Measurements from ENCODE around the gene NTNG1. TPM values are rescaled to one million over a fixed set of nuclear protein-coding genes. Genes with fewer than 3 reads are reported as not detected.

The NTNG1 gene
- total and polyA plus RNA-seq, 10 of the 15 experiments (the other 5 are each of a cell fraction or from before 2014, with no cell fraction given): 0.18 to 2.3 (median 1.1) TPM; not detected in 1

DNA sequence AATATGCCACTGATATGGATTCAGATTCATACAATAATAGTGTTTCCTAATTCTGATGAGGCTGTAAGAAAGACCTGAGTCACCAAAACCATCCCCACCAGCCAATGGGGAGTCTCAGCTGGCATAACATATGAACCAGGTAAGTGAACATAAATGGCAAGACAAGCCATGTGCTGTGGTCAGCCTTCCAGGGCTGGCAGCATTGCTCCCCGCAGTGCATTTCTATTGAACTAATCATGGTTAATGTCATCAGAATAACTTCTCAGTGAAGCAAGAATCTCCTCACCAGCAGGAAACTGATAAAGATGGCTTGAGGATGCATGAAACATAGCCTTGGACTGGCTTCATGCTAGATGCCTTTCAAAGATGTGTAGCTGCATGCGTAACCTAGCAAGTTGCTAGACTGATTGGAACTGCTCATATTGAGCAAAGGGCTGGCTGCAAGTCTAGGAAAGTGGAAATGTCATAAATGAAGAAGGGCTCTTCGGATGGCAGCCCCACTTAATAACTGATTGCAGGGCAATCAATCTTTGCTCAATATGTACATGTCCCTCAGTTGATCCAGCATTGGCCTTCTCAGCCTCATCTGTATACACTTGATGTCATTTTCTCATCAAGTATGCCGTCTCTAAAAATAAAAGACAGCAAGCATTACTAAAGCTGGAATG, 88.0 kb downstream of the NTNG1 start:
- 48% methylated on average over 4 of the region's 4 CpGs for WGBS (ENCODE audit: insufficient coverage, insufficient replicate concordance, low lambda C conversion rate, missing lambda C conversion rate)
- POLR2A ChIA-PET: no interaction called here
- CTCF ChIA-PET: no interaction called here

GRCh38 chr1:107229711-107230110, 88.9 kb downstream of the NTNG1 start:
- CTCF ChIA-PET: no interaction called here
- POLR2A ChIA-PET: no interaction called here

More for the DNA sequence above, 88.0 kb downstream of the NTNG1 start:
- ChIA-PET SMC1A (ENCODE audit: uncharacterized antibody, unreplicated experiment) (no interaction called here), RAD21 (ENCODE audit: unreplicated experiment) (no interaction called here)
- in situ Hi-C loops (cut with MboI) (no loop called here), intact Hi-C loops (cut with micrococcal nuclease; ENCODE audit: unreplicated experiment) (no loop called here)
- Histone ChIP-seq H3K79me2 (ENCODE audit: control insufficient read depth, insufficient read depth, low read length) (no peaks in the 10 kb centered on the region), H3K4me3 (no peak overlapping the region), H3K4me1 (ENCODE audit: control insufficient read depth, insufficient read depth, low read length) (no peaks in the 10 kb centered on the region), H4K20me1 (ENCODE audit: control insufficient read depth, insufficient read depth) (no peaks in the 10 kb centered on the region), H3K27ac (ENCODE audit: control insufficient read depth, insufficient read depth) (no peak overlapping the region), H3K36me3 (ENCODE audit: control insufficient read depth in 2 of 2, insufficient read depth in 2 of 2, low read length in 1 of 2) (no peaks in the 10 kb centered on the region), H2AFZ (ENCODE audit: control insufficient read depth, low read depth, low read length) (no peak overlapping the region), H3K4me2 (ENCODE audit: control insufficient read depth, insufficient read depth) (no peak overlapping the region), H3K9ac (ENCODE audit: control insufficient read depth, insufficient read depth, low read length) (no peak overlapping the region), H3K9me3 (replicated peaks; ENCODE audit: control insufficient read depth, insufficient read depth, low read length) (no peaks in the 10 kb centered on the region), H3K27me3 (replicated peaks in 1 of 2; ENCODE audit: control insufficient read depth in 2 of 2, insufficient read depth in 2 of 2, low read length in 1 of 2) (no peaks in the 10 kb centered on the region)
- no peak for DNase-seq (ENCODE audit: low read depth, low spot score)
- no peak for ATAC-seq
- TF ChIP-seq NFXL1 (IDR thresholded peaks at IDR 0.05; ENCODE audit: borderline replicate concordance) (no peak), POU2F2 (IDR thresholded peaks at IDR 0.05; ENCODE audit: borderline replicate concordance, low read depth, low read length) (no peak)
- no TSS peak for BruUV-seq (replicated peaks)
- FAIRE-seq: no peak

More at GRCh38 chr1:107229711-107230110, 88.9 kb downstream of the NTNG1 start:
- DNase-seq (ENCODE audit: low read depth, low spot score) (no peak), FAIRE-seq (no peak), ATAC-seq (no peak)
- Histone ChIP-seq H4K20me1 (ENCODE audit: control insufficient read depth, insufficient read depth) (no peaks in the 10 kb centered on the region), H3K36me3 (ENCODE audit: control insufficient read depth in 2 of 2, insufficient read depth in 2 of 2, low read length in 1 of 2) (no peaks in the 10 kb centered on the region), H3K9me3 (replicated peaks; ENCODE audit: control insufficient read depth, insufficient read depth, low read length) (no peaks in the 10 kb centered on the region), H3K79me2 (ENCODE audit: control insufficient read depth, insufficient read depth, low read length) (no peaks in the 10 kb centered on the region), H3K4me3 (no peak overlapping the region), H3K27me3 (replicated peaks in 1 of 2; ENCODE audit: control insufficient read depth in 2 of 2, insufficient read depth in 2 of 2, low read length in 1 of 2) (no peaks in the 10 kb centered on the region), H2AFZ (ENCODE audit: control insufficient read depth, low read depth, low read length) (no peak overlapping the region), H3K9ac (ENCODE audit: control insufficient read depth, insufficient read depth, low read length) (no peak overlapping the region), H3K4me1 (ENCODE audit: control insufficient read depth, insufficient read depth, low read length) (no peaks in the 10 kb centered on the region), H3K4me2 (ENCODE audit: control insufficient read depth, insufficient read depth) (no peak overlapping the region), H3K27ac (ENCODE audit: control insufficient read depth, insufficient read depth) (no peak overlapping the region)
- intact Hi-C loops (cut with micrococcal nuclease; ENCODE audit: unreplicated experiment): no loop called here
- TF ChIP-seq CHD4 (IDR thresholded peaks at IDR 0.05): no peak
- in situ Hi-C loops (cut with MboI): no loop called here
- no TSS peak for BruUV-seq (replicated peaks)
- ChIA-PET SMC1A (ENCODE audit: uncharacterized antibody, unreplicated experiment) (interaction anchor here (0.8 kb wide), 1 partner anchor 17 kb away, joined by 3 read pairs; no protein-coding TSS in a partner anchor), RAD21 (ENCODE audit: unreplicated experiment) (no interaction called here)
- 59% methylated on average over 2 of the region's 2 CpGs for WGBS (ENCODE audit: insufficient coverage, insufficient replicate concordance, low lambda C conversion rate, missing lambda C conversion rate)
